Subcutaneous abdominal adipose tissue (tissue), 5 donors: ENCODE results near the gene VSTM2B.

ENCODE experiments used
- H3K27ac ChIP-seq: one replicate; pipeline ENCODE4 v1.7.0; 2013; ENCODE audit warnings: low read depth, mild to moderate bottlenecking, inconsistent platforms, low read length, moderate library complexity
- H3K27me3 ChIP-seq, 5 donors: one replicate each; pipeline ENCODE4 v1.7.0; 2013; ENCODE audit warnings: low read length in 5 of 5, inconsistent platforms in 1 of 5; ENCODE audit not compliant: control insufficient read depth in 5 of 5, insufficient read depth in 4 of 5
- H3K36me3 ChIP-seq, 5 donors: one replicate each; pipeline ENCODE4 v1.7.0; 2013; ENCODE audit warnings: low read length in 5 of 5; ENCODE audit not compliant: control insufficient read depth in 5 of 5, insufficient read depth in 5 of 5
- H3K4me1 ChIP-seq, 5 donors: one replicate each; pipeline ENCODE4 v1.7.0; 2013; ENCODE audit warnings: low read length in 5 of 5, mild to moderate bottlenecking in 3 of 5, moderate library complexity in 1 of 5; ENCODE audit not compliant: control insufficient read depth in 5 of 5, insufficient read depth in 5 of 5
- H3K4me3 ChIP-seq, 5 donors: one replicate each; pipeline ENCODE4 v1.7.0; 2013; ENCODE audit warnings: low read length in 5 of 5, low read depth in 1 of 5
- H3K9ac ChIP-seq, 5 donors: one replicate each; pipeline ENCODE4 v1.7.0; 2013; ENCODE audit warnings: low read length in 5 of 5, mild to moderate bottlenecking in 4 of 5, moderate library complexity in 3 of 5
- H3K9me3 ChIP-seq, 5 donors: one replicate each; pipeline ENCODE4 v1.7.0; 2013; ENCODE audit warnings: low read length in 5 of 5; ENCODE audit not compliant: control insufficient read depth in 5 of 5
- donor health status: healthy.
- donor health status: healthy.
- donor health status: healthy.
- donor health status: healthy.
- donor health status: healthy.

The VSTM2B gene

DNA sequence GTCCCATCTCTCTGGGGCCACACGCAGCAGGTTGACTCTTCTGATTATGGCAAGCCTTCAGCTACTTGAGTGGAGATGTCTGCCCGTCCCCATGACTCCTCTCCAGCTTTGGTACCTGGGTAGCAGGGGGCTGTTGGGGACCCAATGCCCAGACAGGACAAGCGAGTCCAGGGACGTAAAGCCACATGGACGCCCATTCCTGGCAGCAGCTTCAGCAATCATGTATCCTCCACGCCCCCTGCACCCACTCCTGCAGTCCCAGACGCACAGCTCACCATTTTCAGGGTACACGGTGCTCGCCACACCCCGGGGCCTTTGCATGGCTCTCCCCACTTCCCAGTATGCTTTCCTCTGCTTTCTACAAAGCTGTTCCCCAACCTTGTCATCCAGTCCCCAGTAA lies 22.0 kb upstream of the VSTM2B start:
- H3K27me3 ChIP-seq = peaks cover 0 to 9% (median 0%) of the 10 kb centered on the region in 5 donors
- no peak overlapping the region for H3K9ac ChIP-seq
- no peak overlapping the region for H3K4me3 ChIP-seq
- no peaks in the 10 kb centered on the region for H3K4me1 ChIP-seq
- peaks cover 0 to 4% (median 0%) of the 10 kb centered on the region in 5 donors for H3K9me3 ChIP-seq
- H3K36me3 ChIP-seq = no peaks in the 10 kb centered on the region
- H3K27ac ChIP-seq = no peak overlapping the region

DNA sequence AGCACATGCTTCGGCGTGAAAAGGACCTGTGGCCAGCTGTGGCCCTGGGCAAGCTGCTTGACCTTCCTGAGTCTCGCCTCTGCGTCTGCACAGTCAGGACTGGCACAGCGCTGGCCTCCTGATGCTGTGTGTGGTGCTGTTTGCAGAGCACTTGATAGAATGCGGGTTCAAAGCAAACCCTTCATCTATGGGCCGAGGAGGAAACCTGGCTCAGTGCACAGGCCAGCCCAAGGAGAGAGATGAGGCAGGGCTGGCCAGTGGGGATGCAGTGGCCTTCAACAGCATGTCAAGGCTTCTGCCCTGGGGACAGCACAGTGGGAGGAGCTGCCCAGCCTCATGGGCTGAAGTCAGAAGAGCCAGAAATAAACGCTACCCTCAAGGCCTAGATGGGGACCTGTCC lies 21.3 kb upstream of the VSTM2B start:
- Histone ChIP-seq H3K27ac (no peak overlapping the region), H3K9me3 (peaks cover 0 to 4% (median 0%) of the 10 kb centered on the region in 5 donors), H3K36me3 (no peaks in the 10 kb centered on the region), H3K4me1 (no peaks in the 10 kb centered on the region), H3K9ac (no peak overlapping the region), H3K4me3 (no peak overlapping the region), H3K27me3 (peaks cover 0 to 12% (median 3%) of the 10 kb centered on the region in 5 donors)

DNA sequence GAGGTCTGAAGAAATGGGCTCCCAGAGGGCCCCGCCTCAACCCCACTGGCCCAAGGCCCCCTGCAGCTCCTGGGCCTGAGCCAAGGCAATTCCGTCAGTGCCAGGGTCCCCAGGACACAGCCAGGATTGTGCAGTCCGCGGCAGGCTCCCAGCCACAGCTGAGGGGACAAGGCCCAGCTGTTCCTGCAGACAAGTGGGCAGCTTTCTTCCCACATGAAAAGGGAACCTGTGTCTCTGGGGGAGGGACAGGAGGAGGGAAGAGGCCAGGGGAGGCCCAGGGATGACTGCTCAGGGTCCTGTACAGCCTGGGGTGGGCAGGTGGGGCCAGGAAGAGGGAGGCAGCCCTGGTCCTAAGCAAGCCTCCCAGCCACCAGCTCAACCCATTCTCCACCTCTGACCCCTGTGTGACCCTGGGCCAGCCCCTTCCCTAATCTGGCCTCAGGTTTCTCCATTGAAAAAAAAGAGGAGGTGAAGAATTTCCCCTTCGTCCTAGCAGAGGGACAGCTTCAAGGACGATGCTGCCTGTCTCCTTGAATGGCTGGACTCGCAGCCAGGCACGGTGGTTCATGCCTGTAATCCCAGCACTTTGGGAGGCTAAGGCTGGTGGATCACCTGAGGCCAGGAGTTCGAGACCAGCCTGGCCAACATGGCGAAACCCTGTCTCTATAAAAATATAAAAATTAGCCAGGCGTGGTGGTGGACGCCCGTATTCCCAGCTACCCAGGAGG lies 20.5 kb upstream of the VSTM2B start:
- Histone ChIP-seq H3K4me3 (no peak overlapping the region), H3K9me3 (peaks cover 0 to 4% (median 0%) of the 10 kb centered on the region in 5 donors), H3K27me3 (peaks cover 0 to 15% (median 7%) of the 10 kb centered on the region in 5 donors), H3K4me1 (no peaks in the 10 kb centered on the region), H3K36me3 (no peaks in the 10 kb centered on the region), H3K9ac (no peak overlapping the region), H3K27ac (no peak overlapping the region)

DNA sequence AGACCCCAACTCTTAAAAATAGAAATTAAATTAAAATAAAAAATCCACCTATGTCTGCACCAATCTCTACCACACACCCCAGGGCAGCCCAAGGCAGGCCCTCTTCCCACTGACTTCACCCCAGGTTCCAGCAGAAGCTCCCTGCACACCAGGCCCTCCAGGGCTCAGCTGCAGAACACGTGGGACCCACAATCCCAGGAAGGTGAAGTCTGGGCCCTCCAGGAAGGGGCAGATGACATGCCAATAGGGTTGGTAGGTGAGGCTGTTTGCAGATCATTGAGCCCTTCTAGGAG lies 19.2 kb upstream of the VSTM2B start:
- Histone ChIP-seq H3K4me1 (no peaks in the 10 kb centered on the region), H3K27me3 (peaks cover 0 to 11% (median 8%) of the 10 kb centered on the region in 5 donors), H3K4me3 (no peak overlapping the region), H3K9ac (no peak overlapping the region), H3K27ac (no peak overlapping the region), H3K36me3 (no peaks in the 10 kb centered on the region), H3K9me3 (peaks cover 0 to 4% (median 0%) of the 10 kb centered on the region in 5 donors)

DNA sequence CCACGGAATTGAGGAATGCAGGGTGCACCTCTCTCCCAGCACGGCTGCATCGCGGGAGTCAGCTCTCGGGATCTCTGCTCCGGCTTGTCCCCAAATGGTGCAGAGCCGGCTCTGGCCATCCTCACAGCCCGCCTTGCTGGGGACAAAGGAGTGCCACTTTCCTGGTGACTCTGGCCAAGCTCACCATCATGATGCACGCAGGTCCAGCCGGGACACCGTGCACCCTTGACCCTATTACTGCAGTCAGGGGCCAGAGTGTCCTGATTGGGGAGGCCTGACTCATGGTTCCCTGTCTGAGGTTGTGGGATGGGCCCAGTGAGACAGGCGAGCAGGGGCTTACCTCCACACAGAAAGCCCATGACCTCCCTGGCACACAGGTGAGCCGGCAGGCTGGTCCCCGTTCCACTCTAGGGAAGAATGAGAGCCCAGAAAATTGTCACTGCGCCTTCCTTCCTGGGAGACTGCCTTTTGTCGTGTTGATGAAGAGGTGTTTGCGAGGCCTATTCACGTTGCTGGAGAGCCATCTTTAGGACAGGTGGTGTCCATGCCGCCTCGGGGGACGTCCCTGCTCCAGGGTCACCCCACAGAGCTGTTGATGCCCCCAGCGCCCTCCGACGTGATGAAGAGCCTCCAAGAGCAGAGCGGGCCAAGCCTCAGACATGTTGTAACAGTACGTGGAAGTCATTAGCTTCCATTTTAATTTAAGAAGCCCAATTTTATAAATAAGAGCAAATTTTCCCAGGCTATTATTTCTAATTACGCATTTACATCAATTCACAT lies 18.5 kb upstream of the VSTM2B start:
- H3K9me3 ChIP-seq = peaks cover 0 to 6% (median 3%) of the 10 kb centered on the region in 5 donors
- H3K27ac ChIP-seq = no peak overlapping the region
- H3K4me3 ChIP-seq = no peak overlapping the region
- H3K27me3 ChIP-seq = peaks cover 0 to 13% (median 7%) of the 10 kb centered on the region in 5 donors
- no peaks in the 10 kb centered on the region for H3K36me3 ChIP-seq
- no peak overlapping the region for H3K9ac ChIP-seq
- no peaks in the 10 kb centered on the region for H3K4me1 ChIP-seq

DNA sequence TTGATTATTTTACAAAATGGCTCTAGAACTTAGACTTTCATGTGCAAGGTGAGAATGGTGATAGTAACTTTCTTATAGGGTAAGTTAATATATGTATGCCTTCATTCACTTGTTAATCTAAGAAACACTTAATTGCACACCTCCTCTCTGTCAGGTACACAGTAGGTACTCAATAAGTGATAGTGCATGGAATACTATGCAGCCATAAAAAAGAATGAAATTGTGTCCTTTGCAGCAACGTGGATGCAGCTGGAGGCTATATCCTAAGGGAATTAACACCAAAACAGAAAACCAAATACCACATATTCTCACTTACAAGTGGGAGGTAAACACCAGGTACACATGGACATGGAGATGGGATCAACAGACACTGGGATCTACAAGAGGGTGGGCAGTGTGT lies 17.6 kb upstream of the VSTM2B start:
- Histone ChIP-seq H3K4me3 (no peak overlapping the region), H3K9me3 (peaks cover 0 to 12% (median 3%) of the 10 kb centered on the region in 5 donors), H3K9ac (no peak overlapping the region), H3K27me3 (peaks cover 0 to 15% (median 11%) of the 10 kb centered on the region in 5 donors), H3K27ac (no peak overlapping the region), H3K36me3 (no peaks in the 10 kb centered on the region), H3K4me1 (no peaks in the 10 kb centered on the region)

DNA sequence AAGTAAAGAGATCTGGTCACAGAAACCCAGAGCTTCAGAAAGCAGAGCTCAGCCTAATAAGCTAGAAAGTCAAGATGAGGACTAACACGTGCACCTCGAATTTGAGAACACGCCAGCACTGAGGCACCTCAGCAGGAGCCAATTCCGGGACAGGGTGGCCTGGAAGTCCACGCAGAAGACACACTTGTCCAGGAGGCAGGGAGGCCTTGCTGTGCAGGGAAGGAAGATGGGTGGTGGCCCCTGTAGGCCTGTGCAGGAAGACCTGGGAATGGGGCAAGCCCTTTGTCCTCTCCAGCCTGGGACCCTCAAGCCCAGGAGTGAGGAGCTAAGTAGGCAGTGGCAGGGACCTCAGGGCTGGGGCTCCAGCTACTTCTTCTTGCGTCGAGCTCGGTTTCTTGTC lies 16.3 kb upstream of the VSTM2B start:
- Histone ChIP-seq H3K9me3 (peaks cover 0 to 14% (median 3%) of the 10 kb centered on the region in 5 donors), H3K4me3 (no peak overlapping the region), H3K36me3 (no peaks in the 10 kb centered on the region), H3K4me1 (no peaks in the 10 kb centered on the region), H3K9ac (no peak overlapping the region), H3K27me3 (peaks cover 0 to 15% (median 11%) of the 10 kb centered on the region in 5 donors), H3K27ac (no peak overlapping the region)

DNA sequence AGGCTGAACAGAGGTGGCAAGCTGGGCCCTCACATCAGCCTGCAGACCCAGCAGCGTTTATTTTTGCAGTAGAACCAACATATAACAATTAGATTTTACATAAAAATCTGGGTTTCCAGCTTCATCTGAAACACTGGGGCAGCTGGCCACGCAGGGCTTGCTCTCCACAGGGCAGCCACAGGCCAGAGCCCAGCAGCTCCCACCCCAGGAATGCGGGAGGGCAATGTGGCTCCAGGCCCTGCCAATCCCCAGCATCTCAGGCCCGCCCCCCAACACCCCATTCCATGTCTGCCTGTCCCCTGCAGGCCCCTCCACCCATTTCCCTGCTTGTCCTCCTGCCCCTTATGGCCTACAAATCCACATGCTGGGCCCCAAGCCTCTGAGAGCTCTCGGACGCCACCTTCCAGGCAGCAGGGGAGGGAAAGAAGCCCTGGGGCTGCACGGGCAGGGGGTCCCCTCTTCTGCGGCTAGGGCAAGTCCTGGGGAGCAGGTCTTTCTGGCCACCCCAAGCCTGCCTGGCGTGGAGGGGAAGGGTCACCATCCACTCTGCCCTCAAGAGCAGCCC lies 15.0 kb upstream of the VSTM2B start:
- H3K9me3 ChIP-seq = peaks cover 0 to 14% (median 3%) of the 10 kb centered on the region in 5 donors
- no peak overlapping the region for H3K27ac ChIP-seq
- H3K9ac ChIP-seq = no peak overlapping the region
- peaks cover 0 to 15% (median 11%) of the 10 kb centered on the region in 5 donors for H3K27me3 ChIP-seq
- no peaks in the 10 kb centered on the region for H3K4me1 ChIP-seq
- no peaks in the 10 kb centered on the region for H3K36me3 ChIP-seq
- no peak overlapping the region for H3K4me3 ChIP-seq

DNA sequence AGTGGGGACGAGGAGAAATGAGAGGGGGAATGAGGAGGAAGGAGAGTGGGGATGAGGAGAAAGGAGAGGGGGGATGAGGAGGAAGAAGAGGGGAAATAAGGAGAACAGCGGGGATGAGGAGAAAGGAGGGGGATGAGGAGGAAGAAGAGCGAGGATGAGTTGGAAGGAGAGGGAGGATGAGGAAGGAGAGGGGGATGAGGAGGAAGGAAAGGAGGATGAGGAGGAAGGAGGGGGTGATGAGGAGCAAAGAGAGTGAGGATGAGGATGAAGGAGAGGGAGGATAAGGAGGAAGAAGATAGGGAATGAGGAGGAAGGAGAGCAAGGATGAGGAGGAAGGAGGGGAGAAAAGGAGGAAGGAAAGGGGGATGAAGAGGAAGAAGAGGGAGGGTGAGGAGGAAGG lies 14.0 kb upstream of the VSTM2B start:
- Histone ChIP-seq H3K4me1 (no peaks in the 10 kb centered on the region), H3K36me3 (no peaks in the 10 kb centered on the region), H3K27ac (no peak overlapping the region), H3K27me3 (peaks cover 0 to 17% (median 11%) of the 10 kb centered on the region in 5 donors), H3K9ac (no peak overlapping the region), H3K9me3 (peaks cover 0 to 14% (median 3%) of the 10 kb centered on the region in 5 donors), H3K4me3 (no peak overlapping the region)

DNA sequence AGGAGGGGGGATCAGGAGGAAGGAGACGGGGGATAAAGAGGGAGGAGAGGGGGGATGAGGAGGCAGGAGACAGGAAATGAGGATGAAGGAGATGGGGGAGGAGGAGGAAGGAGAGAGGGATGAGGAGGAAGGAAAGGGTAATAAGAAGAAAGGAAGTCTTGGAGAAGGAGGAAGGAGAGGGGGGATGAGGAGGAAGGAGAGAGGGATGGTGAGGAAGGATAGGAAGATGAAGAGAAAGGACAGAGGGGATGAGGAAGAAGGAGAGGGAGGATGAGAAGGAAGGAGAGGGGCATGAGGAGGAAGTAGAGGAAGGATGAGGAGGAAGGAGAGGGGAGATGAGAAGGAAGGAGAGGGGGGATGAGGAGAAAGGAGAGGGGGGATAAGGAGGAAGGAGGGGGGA lies 13.0 kb upstream of the VSTM2B start:
- H3K27ac ChIP-seq = no peak overlapping the region
- no peaks in the 10 kb centered on the region for H3K36me3 ChIP-seq
- no peaks in the 10 kb centered on the region for H3K4me1 ChIP-seq
- no peak overlapping the region for H3K4me3 ChIP-seq
- peaks cover 0 to 21% (median 18%) of the 10 kb centered on the region in 5 donors for H3K27me3 ChIP-seq
- peaks cover 0 to 14% (median 3%) of the 10 kb centered on the region in 5 donors for H3K9me3 ChIP-seq
- no peak overlapping the region for H3K9ac ChIP-seq
